OCI-LY3 (cell line): ENCODE data around the gene ADGRD1.

Source experiments
- EZH2phosphoT487 ChIP-seq: fragments of 200-600 bp; shearing (Covaris generic); IDR thresholded peaks from 2 replicates; pipeline ENCODE4 v1.6.1; 2018; ENCODE audit warnings: antibody characterized with exemption, mixed run types, low read depth
- TF ChIP-seq, protein P1 (sequence below): fragments of 200-600, 300-600 bp; sonication (generic); IDR thresholded peaks from 2 replicates; pipeline ENCODE4 v1.5.1; 2014; ENCODE audit warnings: antibody characterized with exemption, low read length, low read depth

DNA sequence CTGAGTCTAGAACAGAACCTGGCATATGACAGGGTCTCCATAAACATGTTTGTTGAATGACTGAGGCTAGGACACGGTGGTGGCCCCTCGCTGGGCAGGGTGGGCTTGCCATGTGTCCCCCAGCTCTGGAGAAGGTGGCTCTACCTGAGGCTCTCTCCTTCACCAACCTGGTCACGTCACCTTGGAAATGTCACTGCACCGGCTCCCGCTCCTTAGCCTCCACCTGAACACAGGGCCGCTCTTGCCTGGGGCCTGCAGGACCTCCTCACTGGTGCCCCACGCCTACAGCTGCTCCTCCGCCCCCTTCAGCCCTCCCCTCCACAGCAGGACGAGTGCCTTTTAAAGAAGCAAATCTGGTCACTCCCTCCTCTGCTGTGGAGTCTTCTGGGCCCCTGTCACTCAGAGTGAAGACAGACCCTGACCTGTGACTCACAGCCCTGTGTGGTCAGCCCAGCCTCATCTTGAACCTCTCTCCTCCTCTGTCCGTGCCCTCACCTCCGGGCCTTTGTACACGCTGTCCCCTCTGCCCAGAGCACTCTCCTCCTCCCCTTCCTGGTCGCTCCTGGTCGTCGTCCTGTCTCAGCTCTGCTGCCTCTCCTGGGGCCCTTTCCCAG, 81.0 kb downstream of the ADGRD1 start:
- TF ChIP-seq, protein P1, sequence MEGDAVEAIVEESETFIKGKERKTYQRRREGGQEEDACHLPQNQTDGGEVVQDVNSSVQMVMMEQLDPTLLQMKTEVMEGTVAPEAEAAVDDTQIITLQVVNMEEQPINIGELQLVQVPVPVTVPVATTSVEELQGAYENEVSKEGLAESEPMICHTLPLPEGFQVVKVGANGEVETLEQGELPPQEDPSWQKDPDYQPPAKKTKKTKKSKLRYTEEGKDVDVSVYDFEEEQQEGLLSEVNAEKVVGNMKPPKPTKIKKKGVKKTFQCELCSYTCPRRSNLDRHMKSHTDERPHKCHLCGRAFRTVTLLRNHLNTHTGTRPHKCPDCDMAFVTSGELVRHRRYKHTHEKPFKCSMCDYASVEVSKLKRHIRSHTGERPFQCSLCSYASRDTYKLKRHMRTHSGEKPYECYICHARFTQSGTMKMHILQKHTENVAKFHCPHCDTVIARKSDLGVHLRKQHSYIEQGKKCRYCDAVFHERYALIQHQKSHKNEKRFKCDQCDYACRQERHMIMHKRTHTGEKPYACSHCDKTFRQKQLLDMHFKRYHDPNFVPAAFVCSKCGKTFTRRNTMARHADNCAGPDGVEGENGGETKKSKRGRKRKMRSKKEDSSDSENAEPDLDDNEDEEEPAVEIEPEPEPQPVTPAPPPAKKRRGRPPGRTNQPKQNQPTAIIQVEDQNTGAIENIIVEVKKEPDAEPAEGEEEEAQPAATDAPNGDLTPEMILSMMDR, result no peak
- no peak for TF ChIP-seq EZH2phosphoT487
